Cardiac muscle cell (in vitro differentiated cells and primary cell): ENCODE data around the gene FARS2. TPM values are rescaled to one million over a fixed set of nuclear protein-coding genes. Genes with fewer than 3 reads are reported as not detected.

Source experiments
- DNase-seq, 2 donors: peaks; one replicate each; pipeline versions ENCODE4 v3.0.0 to v3.0.0-alpha.2; 2010 to 2017; ENCODE audit warnings: low read depth in 1 of 2, low spot score in 1 of 2
- H3K27ac ChIP-seq: fragments of 200-600 bp; sonication (generic); 2 replicates; pipeline ENCODE4 v1.5.1; 2016
- H3K27me3 ChIP-seq: fragments of 200-600 bp; sonication (generic); 2 replicates; pipeline ENCODE4 v1.6.0; 2016; ENCODE audit warnings: control low read depth
- H3K36me3 ChIP-seq: fragments of 200-600 bp; sonication (generic); 2 replicates; pipeline ENCODE4 v1.5.1; 2016; ENCODE audit warnings: control low read depth
- H3K4me1 ChIP-seq: fragments of 200-600 bp; sonication (generic); 2 replicates; pipeline ENCODE4 v1.8.1; 2017; ENCODE audit warnings: low read depth, mild to moderate bottlenecking, mixed run types
- H3K4me3 ChIP-seq: fragments of 200-600 bp; sonication (generic); 2 replicates; pipeline ENCODE4 v1.5.1; 2016; ENCODE audit warnings: mild to moderate bottlenecking
- H3K9me3 ChIP-seq: fragments of 200-600 bp; sonication (generic); 2 replicates; pipeline ENCODE4 v1.5.1; 2017; ENCODE audit warnings: low read depth, mild to moderate bottlenecking, control low read depth
- CTCF ChIP-seq: IDR thresholded peaks from 2 replicates; pipeline ENCODE4 v1.5.1; 2012; ENCODE audit warnings: low read depth, mild to moderate bottlenecking, low read length
- polyA plus RNA-seq: library from polyadenylated mRNA; unstranded; fragments of >200 nt; fragmentation: Nextera tagmentation; extraction: Ambion mirVana; gene quantifications from 2 replicates; pipeline ENCODE4 v1.2.1, GENCODE V29; 2016
- total RNA-seq: library from RNA; depleted of rRNA; stranded (reverse); fragments of >200 nt; gene quantifications from 2 replicates; pipeline ENCODE4 v1.2.3, GENCODE V29; 2016

Gene FARS2
- total and polyA plus RNA-seq, 2 experiments from 2014 or later, result 12.4 to 22.5 TPM

GRCh38 chr6:5623769-5624168, 362.5 kb downstream of the FARS2 start:
- H3K4me3 ChIP-seq, result no peak overlapping the region
- DNase-seq, result peak in 1 of 2 donors; percentile 9
- H3K36me3 ChIP-seq, result no peaks in the 10 kb centered on the region
- no peak for TF ChIP-seq CTCF
- H3K27me3 ChIP-seq, result no peaks in the 10 kb centered on the region
- peak overlapping the region; percentile 73 for H3K27ac ChIP-seq
- peaks cover 12% of the 10 kb centered on the region for H3K4me1 ChIP-seq
- H3K9me3 ChIP-seq, result no peaks in the 10 kb centered on the region

- H3K4me1 ChIP-seq, result peaks cover 12% of the 10 kb centered on the region
- no peak overlapping the region for H3K4me3 ChIP-seq
- DNase-seq, result peak in 1 of 2 donors; percentile 5
- no peaks in the 10 kb centered on the region for H3K36me3 ChIP-seq
- no peaks in the 10 kb centered on the region for H3K9me3 ChIP-seq
- H3K27ac ChIP-seq, result peak overlapping the region; percentile 73
- H3K27me3 ChIP-seq, result no peaks in the 10 kb centered on the region
- TF ChIP-seq CTCF, result no peak
These were observed 362.9 kb downstream of the FARS2 start for GRCh38 chr6:5624256-5624655.

GRCh38 chr6:5626727-5627426, 365.6 kb downstream of the FARS2 start:
- Histone ChIP-seq H3K4me1 (peaks cover 26% of the 10 kb centered on the region), H3K9me3 (no peaks in the 10 kb centered on the region), H3K4me3 (no peak overlapping the region), H3K27ac (no peak overlapping the region), H3K36me3 (no peaks in the 10 kb centered on the region), H3K27me3 (no peaks in the 10 kb centered on the region)
- no peak for DNase-seq
- TF ChIP-seq CTCF, result no peak

- peak overlapping the region; percentile 9 for H3K27ac ChIP-seq
- TF ChIP-seq CTCF, result no peak
- H3K4me1 ChIP-seq, result peaks cover 14% of the 10 kb centered on the region
- no peaks in the 10 kb centered on the region for H3K27me3 ChIP-seq
- no peak overlapping the region for H3K4me3 ChIP-seq
- no peak for DNase-seq
- no peaks in the 10 kb centered on the region for H3K9me3 ChIP-seq
- no peaks in the 10 kb centered on the region for H3K36me3 ChIP-seq
These were observed 369.3 kb downstream of the FARS2 start for GRCh38 chr6:5630636-5631035.

- TF ChIP-seq CTCF, result no peak
- H3K27ac ChIP-seq, result no peak overlapping the region
- no peaks in the 10 kb centered on the region for H3K9me3 ChIP-seq
- peaks cover 14% of the 10 kb centered on the region for H3K4me1 ChIP-seq
- H3K27me3 ChIP-seq, result no peaks in the 10 kb centered on the region
- H3K36me3 ChIP-seq, result no peaks in the 10 kb centered on the region
- DNase-seq, result no peak
- no peak overlapping the region for H3K4me3 ChIP-seq
These were observed 371.1 kb downstream of the FARS2 start for GRCh38 chr6:5632348-5632935.
